HG03175 (cell line): ENCODE measurements around the gene NLGN1.

Experiments
- ATAC-seq: cut with Tn5 transposase; IDR thresholded peaks from one replicate; pipeline ENCODE4 v1.9.1; 2021; ENCODE audit warnings: mild to moderate bottlenecking, moderate library complexity; ENCODE audit not compliant: unreplicated experiment

Gene NLGN1

DNA sequence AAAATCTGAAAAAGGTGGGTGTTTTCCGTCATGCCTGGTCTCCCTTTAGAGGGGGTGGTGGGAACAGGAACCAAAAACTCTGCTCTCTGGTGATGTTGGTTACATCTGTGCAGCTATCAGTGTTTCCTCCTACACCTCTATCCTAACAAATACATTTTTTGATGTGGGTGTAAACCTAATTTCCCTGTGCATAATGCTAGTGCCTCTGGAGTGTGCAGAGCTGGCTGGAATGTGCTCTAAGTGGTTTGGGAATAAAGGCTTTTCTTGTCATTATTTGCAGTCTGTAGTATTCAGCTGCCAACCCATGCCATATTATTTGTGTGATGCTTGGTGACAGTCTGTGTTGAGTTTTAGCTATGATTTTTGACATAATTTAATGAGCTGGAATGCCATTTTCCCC, 547.6 kb downstream of the NLGN1 start:
- ATAC-seq = no peak

DNA sequence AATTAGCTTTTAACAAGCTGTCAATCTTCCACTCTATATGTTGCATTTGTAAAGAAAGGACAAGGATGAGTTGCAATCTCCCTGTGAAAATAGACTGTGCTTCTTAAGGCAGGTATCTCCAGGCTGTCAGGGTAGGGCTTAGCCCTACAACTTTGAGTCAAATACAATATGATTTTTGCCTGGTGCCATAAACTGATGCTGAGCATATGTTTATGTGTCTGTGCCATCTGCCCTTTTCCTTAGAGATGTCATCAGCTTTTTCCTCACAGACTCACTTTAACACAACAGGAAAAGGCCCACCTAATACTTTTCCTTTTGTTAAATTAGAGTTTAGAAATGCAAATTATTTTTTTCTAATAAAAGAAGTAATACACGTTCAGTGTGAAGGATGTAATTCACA, 548.3 kb downstream of the NLGN1 start:
- ATAC-seq = no peak

DNA sequence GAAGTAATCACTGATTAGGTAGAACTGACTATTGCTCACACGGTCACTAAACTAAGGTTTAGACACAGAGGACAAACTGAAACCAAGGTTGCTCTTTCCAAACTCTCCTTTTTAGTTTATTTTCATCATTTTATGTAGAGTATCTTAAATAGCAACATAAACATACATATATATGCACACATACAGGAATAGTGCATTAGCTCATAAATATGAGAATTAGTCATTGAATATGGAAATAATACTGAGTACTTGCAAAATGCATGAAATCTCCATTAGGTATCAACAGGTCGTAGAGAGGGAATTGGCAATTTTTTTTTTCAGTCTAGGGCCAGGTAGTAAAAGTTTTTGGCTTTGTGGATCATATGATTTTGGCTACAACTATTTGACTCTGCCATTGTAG, 557.1 kb downstream of the NLGN1 start:
- no peak for ATAC-seq

DNA sequence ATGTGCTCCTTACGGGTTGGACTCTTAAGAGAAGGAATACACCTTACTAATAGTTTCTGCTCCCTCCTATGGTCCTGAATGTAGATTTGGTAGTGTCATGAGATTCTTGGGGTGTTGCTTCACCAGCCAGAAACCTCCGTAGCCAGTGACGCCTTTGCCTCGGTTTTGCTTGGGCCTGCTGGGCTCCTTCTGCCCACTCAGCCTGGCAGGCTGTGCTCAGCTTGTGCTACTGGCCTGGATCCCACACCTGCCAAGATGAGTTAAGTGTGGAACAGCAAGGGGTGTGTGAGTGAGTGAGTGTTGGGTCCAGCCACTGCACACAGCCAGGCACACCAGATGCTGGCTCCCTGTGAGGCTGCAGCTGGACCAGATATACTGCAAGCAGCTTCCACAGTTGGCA, 560.1 kb downstream of the NLGN1 start:
- ATAC-seq = no peak

DNA sequence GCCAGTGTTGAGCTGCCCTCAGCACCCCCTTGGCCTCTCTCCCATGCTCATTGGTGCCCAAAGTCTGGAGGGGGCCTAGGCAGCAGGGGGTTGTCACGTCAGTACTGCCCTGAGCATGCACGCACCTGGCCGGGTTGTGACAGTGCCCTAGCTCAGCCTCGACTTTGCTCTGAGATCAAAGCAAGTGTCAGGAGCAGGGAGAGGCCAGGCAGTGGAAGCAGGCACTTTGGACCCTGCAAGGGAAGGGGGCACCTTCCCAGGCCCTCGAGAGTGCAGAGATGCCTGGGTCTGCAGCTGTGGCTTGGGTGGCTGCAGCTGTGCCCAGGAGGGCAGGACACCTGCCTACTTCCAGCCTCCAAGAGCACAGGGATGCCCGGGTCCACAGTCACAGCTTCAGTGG, 561.3 kb downstream of the NLGN1 start:
- no peak for ATAC-seq

DNA sequence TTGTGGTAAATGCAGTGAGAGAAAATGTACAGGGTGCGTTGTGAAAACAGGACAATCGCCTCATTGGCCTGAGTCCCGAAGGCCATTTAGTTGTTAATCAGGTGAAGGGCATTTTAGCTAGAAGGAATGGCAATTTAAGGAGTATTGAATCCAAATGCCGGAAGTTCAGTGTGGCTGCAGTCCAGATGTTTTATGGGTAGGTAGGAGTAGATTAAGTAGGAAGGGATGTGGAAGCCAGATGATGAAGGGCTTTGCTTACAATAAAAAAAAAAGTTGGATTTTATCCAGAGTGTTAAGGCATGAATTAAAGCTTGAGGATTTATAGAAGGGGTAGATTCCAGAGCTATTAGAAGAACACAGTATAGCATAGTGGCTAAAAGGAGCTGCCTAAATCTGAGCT, 572.7 kb downstream of the NLGN1 start:
- ATAC-seq = no peak

DNA sequence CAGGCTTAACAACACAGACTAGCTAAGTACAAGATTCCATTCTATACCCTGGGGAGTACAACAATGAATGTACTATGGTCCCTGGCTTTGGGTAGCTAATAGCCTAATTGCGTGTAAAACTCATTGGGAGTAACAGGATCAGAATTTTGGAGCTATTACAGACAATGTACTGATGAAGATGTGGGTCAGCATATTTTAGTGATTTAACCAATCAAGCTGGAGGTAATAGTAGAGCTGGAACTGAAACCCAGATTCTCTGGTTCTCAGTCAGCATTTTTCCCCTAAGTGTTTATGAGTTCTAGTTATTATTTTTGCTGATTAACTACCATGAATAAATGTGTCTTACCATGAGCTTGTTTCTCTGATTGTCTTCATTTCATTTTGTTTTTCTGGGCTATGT, 578.7 kb downstream of the NLGN1 start:
- ATAC-seq = no peak

DNA sequence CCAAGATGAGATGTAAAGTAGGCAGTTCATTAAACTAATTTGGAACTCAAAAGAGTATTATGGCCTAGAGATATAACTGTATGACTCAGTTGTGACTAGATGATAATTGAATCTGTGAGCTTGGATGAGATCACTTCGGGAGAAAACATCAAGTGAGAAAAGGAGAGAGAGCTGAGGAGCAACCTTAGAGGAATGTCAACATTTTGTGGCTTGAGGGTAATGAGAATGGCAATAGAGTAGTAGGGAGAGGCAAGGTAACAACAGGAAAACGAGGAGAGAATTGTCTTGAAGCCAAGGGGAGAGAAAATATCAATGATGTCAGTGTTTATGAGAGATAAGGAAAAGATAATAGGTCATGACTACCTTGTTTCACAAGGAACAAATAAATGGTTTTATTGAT, 580.2 kb downstream of the NLGN1 start:
- ATAC-seq = no peak

DNA sequence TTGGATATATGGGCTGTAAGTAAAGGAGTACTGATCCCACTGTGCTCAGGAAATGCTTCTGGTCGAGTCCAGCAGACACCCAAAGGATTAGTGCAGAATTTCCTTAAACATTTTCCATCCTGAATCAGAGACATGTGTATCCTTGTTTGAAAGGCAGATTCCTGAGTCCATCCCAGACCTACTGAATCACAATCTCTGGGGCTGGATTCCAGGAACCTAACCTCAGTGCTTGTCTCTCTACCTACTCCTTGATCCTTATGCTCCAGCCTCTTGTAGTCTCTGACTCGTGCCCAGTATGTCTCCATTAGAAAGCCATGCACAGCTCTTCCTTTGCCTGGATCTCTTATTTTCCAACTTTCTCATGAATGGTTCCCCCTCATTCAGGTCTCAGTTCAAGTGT, 585.8 kb downstream of the NLGN1 start:
- no peak for ATAC-seq

DNA sequence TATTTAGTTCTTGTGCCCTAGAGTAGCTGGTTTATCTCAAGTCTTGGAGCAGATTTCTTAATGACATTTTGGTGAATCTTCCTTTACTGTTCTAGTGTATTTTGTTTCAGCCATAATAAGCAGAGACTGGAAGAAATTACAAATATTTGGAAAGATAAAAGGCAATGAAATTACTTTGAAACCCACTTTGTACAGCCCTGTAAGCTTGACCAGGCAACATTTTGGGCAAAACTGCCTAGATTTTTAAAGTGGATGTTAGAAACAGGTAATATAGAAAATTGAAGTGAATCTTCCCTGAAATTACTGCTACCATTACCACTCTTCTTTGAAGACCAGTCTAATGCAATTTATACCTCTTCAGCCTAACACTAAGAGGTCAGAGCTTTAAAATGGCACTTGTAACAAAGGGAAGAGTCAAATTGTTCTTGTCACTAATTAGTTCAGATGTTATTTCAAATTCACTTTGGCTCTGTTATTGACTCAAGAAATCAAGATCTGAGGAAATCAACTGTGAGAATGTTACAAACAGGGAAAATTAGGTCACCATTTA, 589.4 kb downstream of the NLGN1 start:
- ATAC-seq = no peak

DNA sequence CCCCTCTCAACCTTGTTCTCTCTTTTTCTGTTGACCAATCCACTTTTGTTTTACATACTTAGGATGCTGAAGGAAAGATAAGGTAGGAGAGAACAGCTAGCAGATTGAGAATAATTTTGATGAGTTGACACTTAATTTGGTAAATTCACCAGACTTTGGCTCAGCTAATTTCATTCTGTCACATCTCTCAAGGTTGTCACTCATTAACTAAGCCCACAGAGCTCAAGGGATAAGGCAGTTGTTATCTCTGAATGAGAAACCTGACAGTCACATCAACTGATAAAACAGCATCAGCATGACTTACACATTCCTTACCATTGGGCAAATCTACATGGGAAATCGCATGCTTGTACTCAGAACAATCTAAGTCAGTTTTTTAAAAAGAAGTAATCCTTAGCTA, 591.4 kb downstream of the NLGN1 start:
- ATAC-seq = no peak

DNA sequence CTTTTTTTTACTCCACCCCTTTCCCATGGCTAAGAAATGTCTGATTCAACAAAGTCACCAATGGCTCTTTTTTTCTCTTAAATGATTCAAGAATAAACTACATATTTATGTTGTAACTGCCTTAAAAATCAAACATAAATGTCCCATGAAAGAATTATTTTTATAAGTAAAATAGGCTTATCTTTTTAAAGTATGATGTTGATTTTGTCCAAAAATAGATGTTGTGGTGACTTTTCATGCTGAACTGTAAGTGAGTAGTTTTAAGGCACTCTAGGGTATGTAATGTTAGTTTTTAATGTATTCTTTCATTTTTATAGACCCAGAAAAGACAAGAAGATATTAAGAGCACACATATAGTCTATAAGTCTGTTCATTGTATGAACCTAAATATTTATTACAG, 594.9 kb downstream of the NLGN1 start:
- ATAC-seq = no peak

DNA sequence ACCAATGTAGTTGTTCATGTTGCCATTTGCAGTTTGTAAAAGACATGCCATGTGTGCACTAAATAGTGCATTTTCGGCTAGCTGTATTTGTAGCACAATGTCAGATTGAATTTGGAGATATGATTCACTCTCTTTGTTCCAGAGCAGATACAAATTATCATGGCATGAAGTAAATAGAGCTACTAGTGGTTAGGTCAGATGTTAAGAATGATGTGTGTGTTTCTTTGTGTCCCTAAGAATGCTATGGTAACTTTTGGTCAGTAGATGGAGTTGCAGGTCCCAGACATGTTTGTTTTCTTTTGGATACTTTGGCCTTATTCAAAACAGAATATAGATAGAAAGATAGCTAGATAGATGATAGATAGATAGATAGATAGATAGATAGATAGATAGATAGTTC, 595.8 kb downstream of the NLGN1 start:
- no peak for ATAC-seq

DNA sequence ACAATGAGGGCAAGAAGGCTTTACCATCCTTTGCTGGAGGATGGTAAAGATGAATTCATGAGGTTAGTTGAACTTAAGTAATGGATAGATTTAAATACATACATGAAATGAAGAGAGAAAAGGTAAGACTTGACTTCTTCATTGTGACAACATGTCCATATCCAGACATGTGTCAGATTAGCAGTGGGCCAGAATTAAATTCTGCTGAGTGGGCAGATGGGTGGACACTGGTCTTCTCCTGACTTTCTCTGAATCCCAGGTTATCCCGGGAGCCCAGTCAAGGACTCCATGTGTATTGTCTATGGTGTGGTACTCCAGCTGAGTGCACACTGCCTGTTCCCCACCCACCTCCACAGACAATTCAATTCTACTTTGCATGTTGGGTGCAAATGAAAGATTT, 603.1 kb downstream of the NLGN1 start:
- ATAC-seq = no peak

DNA sequence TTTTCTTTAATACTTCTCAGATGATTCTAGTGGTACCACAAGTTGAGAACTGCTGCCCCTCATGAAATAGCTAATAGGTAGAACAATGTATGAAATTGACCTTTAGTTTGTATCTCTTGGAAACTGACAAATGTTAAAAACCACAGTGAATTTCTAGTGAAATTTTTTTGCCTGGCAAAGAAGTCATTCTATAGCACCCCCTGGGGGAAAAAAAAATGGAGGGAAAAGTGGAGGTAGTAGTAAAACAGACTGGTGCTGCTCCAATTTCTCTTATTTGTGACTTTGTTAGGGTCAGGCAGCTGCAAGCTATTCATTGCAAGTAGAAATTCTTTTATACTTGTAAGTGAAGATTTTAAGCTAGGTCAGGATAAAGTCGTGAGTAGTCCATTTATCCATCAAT, 605.0 kb downstream of the NLGN1 start:
- no peak for ATAC-seq

DNA sequence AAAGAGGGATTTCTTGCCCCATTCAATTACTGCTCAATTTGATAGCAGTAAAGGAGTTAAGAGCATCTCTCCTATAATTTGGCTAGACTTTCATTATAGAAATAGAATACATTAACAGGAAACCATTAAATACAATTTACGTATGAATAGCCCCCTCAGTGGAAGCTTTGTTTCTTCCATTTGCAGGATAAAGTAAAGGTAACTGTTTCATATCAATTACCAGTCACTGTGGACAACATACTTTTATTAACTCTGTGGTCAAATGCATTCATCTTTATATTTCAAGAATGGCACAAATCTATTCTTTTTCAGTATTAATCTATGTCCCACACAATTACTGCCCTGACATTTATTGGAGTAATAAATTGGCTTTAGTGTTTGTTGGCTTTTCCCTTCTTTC, 613.4 kb downstream of the NLGN1 start:
- no peak for ATAC-seq

DNA sequence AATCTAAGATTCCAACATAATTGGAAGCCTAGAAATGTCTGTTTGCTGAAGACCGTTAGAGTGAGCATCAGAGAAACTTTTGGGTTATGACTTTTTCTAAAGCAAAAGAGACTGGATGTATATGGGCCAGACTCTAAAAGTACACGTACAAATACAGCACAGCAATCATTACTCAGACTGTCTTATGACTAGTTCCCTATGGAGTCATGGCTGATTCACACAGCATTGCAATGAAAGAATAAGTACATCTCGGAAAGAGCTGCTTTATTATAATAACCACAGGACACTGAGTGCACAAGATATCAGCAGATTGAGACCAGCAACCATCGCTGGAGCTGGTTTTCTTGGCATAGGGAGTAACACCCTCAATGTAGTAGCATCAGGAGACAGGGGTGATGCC, 618.6 kb downstream of the NLGN1 start:
- no peak for ATAC-seq

DNA sequence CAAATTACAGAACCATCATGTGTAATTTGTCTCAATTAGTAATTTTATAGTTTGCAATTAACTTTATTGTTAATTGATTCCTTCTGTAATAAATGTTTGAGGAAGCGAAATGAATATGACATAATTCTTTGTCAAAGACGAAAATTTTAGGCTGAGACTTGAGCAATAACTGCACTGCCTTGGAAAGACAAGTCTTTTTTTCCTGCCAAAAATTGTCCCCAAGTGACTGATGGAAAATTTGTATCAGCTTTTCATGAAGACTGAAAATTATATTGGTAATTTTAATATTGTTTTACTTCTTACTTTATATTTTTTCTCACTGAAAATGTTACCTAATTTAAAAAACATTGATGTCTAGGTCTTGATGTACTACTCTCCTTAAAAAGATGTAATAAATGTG, 622.6 kb downstream of the NLGN1 start:
- no peak for ATAC-seq

DNA sequence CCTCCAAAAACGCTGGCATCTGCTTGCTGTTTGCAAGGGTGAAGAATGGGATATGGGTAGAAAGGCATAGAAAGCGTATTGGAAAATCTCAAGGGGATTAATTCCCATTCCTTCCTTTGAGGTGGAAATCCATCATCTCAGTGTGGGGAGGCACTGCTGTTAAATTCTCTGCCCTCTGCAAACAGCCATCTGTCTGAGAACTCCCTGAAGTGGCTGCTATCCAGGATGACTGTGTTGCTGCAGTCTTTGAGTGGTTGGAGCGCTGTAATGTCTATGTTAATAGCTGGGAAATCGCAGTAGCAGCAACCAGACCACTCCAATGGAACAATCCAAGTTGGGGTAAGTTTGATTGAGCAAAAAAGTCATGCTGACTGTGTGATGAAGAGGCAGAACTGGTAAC, 625.9 kb downstream of the NLGN1 start:
- no peak for ATAC-seq

DNA sequence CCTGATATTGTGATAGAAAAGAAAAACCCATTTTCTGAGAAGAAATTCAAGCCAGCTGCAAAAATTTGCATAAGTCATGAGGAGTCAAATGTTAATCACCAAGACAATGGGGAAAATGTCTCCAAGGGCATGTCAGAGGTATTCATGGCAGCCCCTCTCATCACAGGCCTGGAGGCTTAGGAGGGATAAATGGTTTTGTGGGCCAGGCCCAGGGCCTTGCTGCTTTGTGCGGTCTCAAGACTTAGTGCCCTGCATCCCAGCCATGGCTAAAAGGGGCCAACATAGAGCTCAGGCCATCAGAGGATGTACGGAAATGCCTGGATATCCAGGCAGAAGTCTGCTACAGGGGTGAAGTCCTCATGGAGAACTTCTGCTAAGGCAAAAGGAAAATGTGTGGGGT, 631.1 kb downstream of the NLGN1 start:
- no peak for ATAC-seq

DNA sequence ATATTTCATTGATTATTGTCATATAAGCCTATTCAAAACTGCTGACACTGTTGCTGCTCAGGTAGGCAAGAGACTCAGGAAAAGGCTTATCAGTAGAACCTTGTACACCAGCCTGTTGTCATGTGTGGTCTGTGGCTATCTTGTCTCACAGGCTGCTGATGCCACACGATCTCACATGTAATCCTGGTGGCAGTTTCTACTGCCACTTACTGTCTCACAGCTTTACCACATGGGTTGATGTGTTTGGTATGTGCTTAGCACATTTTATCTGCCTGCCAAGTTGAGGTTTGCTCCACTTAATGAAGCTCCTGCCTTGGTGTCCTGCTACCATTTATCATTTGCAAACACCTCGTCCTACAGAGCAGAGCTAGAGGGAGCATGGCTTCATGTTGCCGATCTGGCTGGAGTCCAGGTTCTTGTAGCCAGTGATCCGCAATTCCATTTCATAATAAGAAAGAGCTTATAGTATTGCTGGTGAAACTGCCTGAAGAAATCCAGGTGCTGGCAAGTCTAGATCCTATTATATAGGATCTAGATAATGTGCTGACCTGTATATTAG, 637.9 kb downstream of the NLGN1 start:
- ATAC-seq = no peak

DNA sequence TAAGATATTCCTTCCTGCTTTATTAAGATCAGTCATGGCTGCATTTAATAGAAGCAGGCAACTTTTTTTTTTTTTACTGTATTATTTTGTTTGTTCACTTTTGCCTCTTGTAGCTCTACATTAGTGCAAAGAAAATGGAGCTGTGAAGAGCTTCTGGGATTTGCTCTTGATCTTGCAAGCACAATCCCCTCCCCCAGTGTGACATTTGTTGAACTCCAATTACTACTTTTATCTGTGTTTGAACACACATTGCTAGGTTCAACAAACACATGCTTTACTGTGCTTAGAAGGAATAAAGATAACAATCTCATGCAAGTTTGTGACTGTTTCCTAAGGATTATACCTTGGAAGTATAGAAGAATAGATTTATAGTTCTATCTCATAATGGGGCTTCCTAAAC, 648.8 kb downstream of the NLGN1 start:
- no peak for ATAC-seq

DNA sequence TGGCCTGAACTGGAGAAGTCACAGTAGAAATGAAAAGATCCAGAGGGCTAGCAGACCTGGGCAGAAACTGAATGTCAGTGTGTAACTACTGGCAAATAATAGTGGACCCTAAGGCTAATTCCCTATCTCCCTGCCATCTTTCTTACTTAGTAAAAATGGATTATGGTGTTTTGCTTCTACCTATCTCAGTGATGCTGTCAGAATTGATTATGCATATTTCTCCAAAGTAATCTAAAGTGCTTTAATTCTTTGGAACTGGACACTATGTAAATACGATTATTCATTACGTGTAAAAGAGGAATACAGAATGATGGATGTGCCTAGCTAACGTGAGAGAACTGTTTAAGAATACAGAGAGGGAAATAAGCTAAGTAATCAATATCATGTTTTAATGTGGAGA, 651.9 kb downstream of the NLGN1 start:
- ATAC-seq = no peak

DNA sequence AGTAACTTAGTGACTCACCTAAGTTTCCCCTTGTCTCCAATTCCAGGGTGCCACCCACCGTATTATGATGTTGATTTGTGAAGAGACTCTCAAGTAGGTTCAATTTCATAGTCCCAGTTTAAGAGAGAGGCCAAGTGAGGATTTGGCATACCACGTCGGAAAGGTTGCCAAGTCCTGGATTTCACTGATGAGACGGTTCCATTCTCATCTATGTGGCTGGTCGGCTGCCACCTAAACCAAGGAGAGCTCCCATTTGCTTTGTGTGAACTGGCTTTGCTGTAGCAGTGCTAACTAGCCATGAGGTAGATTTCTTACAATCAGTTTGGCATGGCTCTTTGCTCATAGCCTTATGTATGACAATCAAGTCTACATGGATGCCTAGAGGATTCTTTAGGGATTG, 653.6 kb downstream of the NLGN1 start:
- no peak for ATAC-seq
